B cell (primary cell): ENCODE measurements around the gene PJA1. TPM values are rescaled to one million over a fixed set of nuclear protein-coding genes. Genes with fewer than 3 reads are reported as not detected.

Experiments
- ATAC-seq: fragments of 200-7000 bp; cut with Tn5 transposase; one replicate; pipeline ENCODE4 v1.10.0; 2021; ENCODE audit warnings: low read depth, mild to moderate bottlenecking, moderate number of reproducible peaks, moderate library complexity
- CTCF ChIA-PET: fragments of 350-600 bp; sonication (Branson Sonifier 250); formaldehyde crosslinking; loops from one replicate; lab custom pipeline; 2021; ENCODE audit warnings: antibody characterized with exemption, inconsistent platforms; lab: Charles Lee
- POLR2A ChIA-PET: fragments of 350-600 bp; sonication (Branson Sonifier 250); formaldehyde crosslinking; loops from one replicate; lab custom pipeline; 2021; ENCODE audit warnings: antibody characterized with exemption; lab: Charles Lee
- DNase-seq: peaks from one replicate; pipeline ENCODE4 v3.0.0; 2013
- H2AFZ ChIP-seq: 2 replicates; pipeline ENCODE4 v1.6.1; 2012; ENCODE audit warnings: mild to moderate bottlenecking, low read depth, low read length; ENCODE audit not compliant: insufficient read depth, poor library complexity, severe bottlenecking
- H3K27ac ChIP-seq, 2 donors: 1 replicate in 1 of 2; 2 replicates in 1 of 2; pipeline ENCODE4 v1.5.1; 2012 to 2013; ENCODE audit warnings: low read length in 2 of 2, mild to moderate bottlenecking in 2 of 2, moderate library complexity in 1 of 2
- H3K27me3 ChIP-seq, 4 experiments: fragments of 200-600 bp in 1 of 4; sonication (generic) in 1 of 4; replicated peaks in 1 of 4; 1 replicate in 2 of 4; 2 replicates in 2 of 4; pipeline versions ENCODE4 v1.6.1 to v1.7.0; 2013 to 2016; ENCODE audit warnings: low read length in 3 of 4, mild to moderate bottlenecking in 2 of 4, mixed read lengths in 1 of 4, moderate library complexity in 1 of 4; ENCODE audit not compliant: insufficient read depth in 4 of 4, control insufficient read depth in 3 of 4; ENCODE audit errors: control extremely low read depth in 1 of 4
- H3K36me3 ChIP-seq, 2 experiments: replicated peaks in 1 of 2; 1 replicate in 1 of 2; 2 replicates in 1 of 2; pipeline versions ENCODE4 v1.6.1 to v1.7.1; 2013; ENCODE audit warnings: low read length in 1 of 2; ENCODE audit not compliant: insufficient read depth in 2 of 2, control insufficient read depth in 1 of 2; ENCODE audit errors: control extremely low read depth in 1 of 2, extremely low read depth in 1 of 2
- H3K4me1 ChIP-seq, 2 donors: fragments of 200-600 bp in 1 of 2; sonication (generic) in 1 of 2; 1 replicate in 1 of 2; 2 replicates in 1 of 2; pipeline versions ENCODE4 v1.5.1 to v1.6.1; 2013 to 2017; ENCODE audit warnings: low read length in 2 of 2; ENCODE audit not compliant: control insufficient read depth in 2 of 2, insufficient read depth in 2 of 2
- H3K4me2 ChIP-seq: replicated peaks from 2 replicates; pipeline ENCODE3; 2012; ENCODE audit warnings: mild to moderate bottlenecking, low read depth, low read length; ENCODE audit not compliant: poor library complexity, severe bottlenecking
- H3K4me3 ChIP-seq, 5 experiments: fragments of 200-600 bp in 1 of 5; sonication (generic) in 1 of 5; 1 replicate in 3 of 5; 2 replicates in 2 of 5; pipeline versions ENCODE4 v1.5.1 to v1.7.0; 2011 to 2016; ENCODE audit warnings: low read length in 4 of 5, mild to moderate bottlenecking in 4 of 5, low read depth in 2 of 5, control low read depth in 1 of 5, moderate library complexity in 1 of 5; ENCODE audit not compliant: insufficient read depth in 1 of 5; ENCODE audit errors: control extremely low read depth in 1 of 5, extremely low read depth in 1 of 5
- H3K79me2 ChIP-seq: fragments of 200-600 bp; sonication (generic); one replicate; pipeline ENCODE4 v1.6.0; 2016; ENCODE audit warnings: low read length; ENCODE audit not compliant: control insufficient read depth, insufficient read depth
- H3K9ac ChIP-seq: fragments of 200-600 bp; sonication (generic); 2 replicates; pipeline ENCODE4 v1.6.1; 2017; ENCODE audit warnings: mild to moderate bottlenecking, low read length, moderate library complexity
- H3K9me3 ChIP-seq, 3 donors: one replicate each; pipeline versions ENCODE4 v1.6.1 to v1.7.1; 2013; ENCODE audit warnings: low read length in 2 of 3; ENCODE audit not compliant: control insufficient read depth in 2 of 3, insufficient read depth in 1 of 3; ENCODE audit errors: control extremely low read depth in 1 of 3
- H4K20me1 ChIP-seq: 2 replicates; pipeline ENCODE4 v1.6.0; 2012; ENCODE audit warnings: mild to moderate bottlenecking, low read length; ENCODE audit not compliant: insufficient read depth, control insufficient read depth, poor library complexity, severe bottlenecking
- H3K27ac Mint-ChIP-seq: one replicate; pipeline ENCODE4 v1.8.0; 2021; ENCODE audit warnings: mixed read lengths
- H3K27me3 Mint-ChIP-seq: one replicate; pipeline ENCODE4 v1.8.0; 2021; ENCODE audit warnings: mixed read lengths
- H3K4me1 Mint-ChIP-seq: one replicate; pipeline ENCODE4 v1.8.0; 2021; ENCODE audit warnings: mixed read lengths
- H3K4me3 Mint-ChIP-seq: one replicate; pipeline ENCODE4 v1.8.0; 2021; ENCODE audit warnings: mixed read lengths
- H3K9me3 Mint-ChIP-seq: one replicate; pipeline ENCODE4 v1.8.0; 2022; ENCODE audit warnings: mixed read lengths; ENCODE audit not compliant: insufficient read depth
- EZH2 ChIP-seq: IDR thresholded peaks from 2 replicates; pipeline ENCODE4 v1.6.1; 2012; ENCODE audit warnings: borderline replicate concordance, low read depth, mild to moderate bottlenecking, moderate library complexity, low read length; ENCODE audit not compliant: insufficient read depth, poor library complexity, severe bottlenecking
- WGBS: methylation state at CpG from one replicate; pipeline ENCODE4 v1.1.5; 2013; ENCODE audit warnings: missing lambda C conversion rate; ENCODE audit not compliant: insufficient coverage; 5-methylcytosine and 5-hydroxymethylcytosine counted together
- intact Hi-C: fragments of 100-400 bp; cut with micrococcal nuclease; formaldehyde crosslinking; loops from one replicate; pipeline ENCODE4 v1.10.0; 2022
- polyA plus RNA-seq: library from polyadenylated mRNA; depleted of rRNA; stranded (reverse); fragments of >200 nt; gene quantifications from 2 replicates; pipeline ENCODE4 v1.2.3, GENCODE V29; 2012
- total RNA-seq, 2 donors: library from RNA; stranded (reverse); fragments of 120-200 nt in 1 of 2; gene quantifications; 1 replicate in 1 of 2; 2 replicates in 1 of 2; pipeline versions ENCODE4 v1.2.3 to v1.2.4, GENCODE V29; 2013 to 2022
- TF ChIP-seq, protein P1 (sequence below): fragments of 200-600 bp; IDR thresholded peaks from one replicate; pipeline ENCODE4 v1.8.0; 2022; ENCODE audit warnings: antibody characterized with exemption, mild to moderate bottlenecking

PJA1 gene
- total and polyA plus RNA-seq, 2 donors (not counting 1 experiment from before 2014, with no cell fraction given), result 17.7 to 21.3 TPM

DNA sequence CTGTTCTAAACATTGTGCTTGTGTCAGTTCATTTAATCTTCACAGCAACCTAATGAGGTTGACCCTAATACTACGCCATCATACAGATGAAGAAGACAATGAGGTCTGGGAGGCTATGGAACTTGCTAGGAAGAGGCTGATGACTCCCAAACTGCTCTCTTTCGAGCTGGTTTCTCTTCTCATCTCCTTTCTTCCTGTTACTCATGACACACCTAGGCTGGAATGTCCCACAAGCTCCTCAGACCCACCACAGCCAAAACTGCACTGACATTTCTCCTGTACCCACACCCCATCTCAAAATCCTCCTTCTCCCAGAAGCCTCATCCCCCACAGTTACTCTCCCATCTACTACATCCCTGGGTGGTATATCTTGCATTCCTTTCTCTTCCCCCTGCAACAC is 27.4 kb upstream of the PJA1 start:
- POLR2A ChIA-PET, result no interaction called here
- TF ChIP-seq EZH2, result no peak
- TF ChIP-seq, protein P1, sequence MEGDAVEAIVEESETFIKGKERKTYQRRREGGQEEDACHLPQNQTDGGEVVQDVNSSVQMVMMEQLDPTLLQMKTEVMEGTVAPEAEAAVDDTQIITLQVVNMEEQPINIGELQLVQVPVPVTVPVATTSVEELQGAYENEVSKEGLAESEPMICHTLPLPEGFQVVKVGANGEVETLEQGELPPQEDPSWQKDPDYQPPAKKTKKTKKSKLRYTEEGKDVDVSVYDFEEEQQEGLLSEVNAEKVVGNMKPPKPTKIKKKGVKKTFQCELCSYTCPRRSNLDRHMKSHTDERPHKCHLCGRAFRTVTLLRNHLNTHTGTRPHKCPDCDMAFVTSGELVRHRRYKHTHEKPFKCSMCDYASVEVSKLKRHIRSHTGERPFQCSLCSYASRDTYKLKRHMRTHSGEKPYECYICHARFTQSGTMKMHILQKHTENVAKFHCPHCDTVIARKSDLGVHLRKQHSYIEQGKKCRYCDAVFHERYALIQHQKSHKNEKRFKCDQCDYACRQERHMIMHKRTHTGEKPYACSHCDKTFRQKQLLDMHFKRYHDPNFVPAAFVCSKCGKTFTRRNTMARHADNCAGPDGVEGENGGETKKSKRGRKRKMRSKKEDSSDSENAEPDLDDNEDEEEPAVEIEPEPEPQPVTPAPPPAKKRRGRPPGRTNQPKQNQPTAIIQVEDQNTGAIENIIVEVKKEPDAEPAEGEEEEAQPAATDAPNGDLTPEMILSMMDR, result no peak
- H3K27me3 Mint-ChIP-seq, result no peaks in the 10 kb centered on the region
- no peak overlapping the region for H3K27ac Mint-ChIP-seq
- H3K4me3 Mint-ChIP-seq, result no peak overlapping the region
- Histone ChIP-seq H3K79me2 (no peaks in the 10 kb centered on the region), H3K9ac (no peak overlapping the region), H3K4me2 (no peak overlapping the region), H4K20me1 (no peaks in the 10 kb centered on the region), H3K4me3 (no peak overlapping the region), H3K9me3 (no peaks in the 10 kb centered on the region), H2AFZ (no peak overlapping the region), H3K27ac (no peak overlapping the region), H3K4me1 (no peaks in the 10 kb centered on the region), H3K27me3 (no peaks in the 10 kb centered on the region), H3K36me3 (no peaks in the 10 kb centered on the region)
- 86% methylated on average over 1 of the region's 2 CpGs for WGBS
- DNase-seq (no peak), ATAC-seq (no peak)
- H3K4me1 Mint-ChIP-seq, result no peaks in the 10 kb centered on the region
- intact Hi-C loops, result no loop called here
- H3K9me3 Mint-ChIP-seq, result no peaks in the 10 kb centered on the region
- CTCF ChIA-PET, result no interaction called here

DNA sequence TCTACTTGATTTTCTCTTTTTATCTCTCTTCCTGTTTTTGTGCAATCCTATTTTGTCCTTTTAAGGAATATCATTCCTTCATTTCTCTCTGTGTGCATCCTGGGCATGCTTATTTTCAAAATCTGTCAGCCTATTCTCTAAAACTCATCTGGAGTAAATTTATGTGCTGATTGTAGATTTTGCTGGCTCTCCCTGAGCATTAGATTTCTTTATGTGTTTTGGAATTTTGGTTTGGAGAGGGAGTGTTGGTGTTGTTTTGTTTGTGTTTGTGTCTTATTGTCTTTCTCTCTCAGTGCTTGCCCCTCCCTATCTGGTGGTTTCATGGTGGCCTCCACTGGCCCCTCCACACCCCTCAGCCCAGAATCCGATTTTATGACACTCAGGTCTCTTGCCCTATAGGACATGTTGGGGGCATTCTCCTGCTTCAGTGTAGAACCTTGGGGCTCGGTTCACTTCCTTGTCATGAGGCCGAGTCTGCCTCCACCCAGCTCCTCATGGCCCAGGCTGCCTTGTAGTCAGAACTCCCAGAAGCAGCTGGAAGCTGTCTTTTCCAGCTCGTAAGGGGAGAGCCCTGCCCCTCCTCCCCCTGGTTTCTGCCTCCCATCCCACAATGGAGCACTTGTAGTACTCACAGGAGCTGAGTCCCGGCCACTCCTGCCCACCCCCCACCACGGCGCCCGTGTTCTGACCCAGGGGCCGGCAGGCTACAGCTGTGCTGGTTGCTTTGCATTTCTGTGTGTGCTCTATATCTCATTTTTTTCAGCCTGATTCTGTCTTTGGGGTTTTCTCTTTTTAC is 24.5 kb upstream of the PJA1 start:
- no peaks in the 10 kb centered on the region for H4K20me1 ChIP-seq
- 85% methylated on average over 3 of the region's 9 CpGs for WGBS
- H3K4me2 ChIP-seq, result no peak overlapping the region
- no peak overlapping the region for H3K4me3 ChIP-seq
- no peaks in the 10 kb centered on the region for H3K36me3 ChIP-seq
- no peaks in the 10 kb centered on the region for H3K9me3 ChIP-seq
- no peaks in the 10 kb centered on the region for H3K4me1 ChIP-seq
- Mint-ChIP-seq H3K27ac (no peak overlapping the region), H3K9me3 (no peaks in the 10 kb centered on the region), H3K27me3 (no peaks in the 10 kb centered on the region), H3K4me1 (no peaks in the 10 kb centered on the region), H3K4me3 (no peak overlapping the region)
- POLR2A ChIA-PET, result no interaction called here
- H2AFZ ChIP-seq, result no peak overlapping the region
- H3K79me2 ChIP-seq, result no peaks in the 10 kb centered on the region
- CTCF ChIA-PET, result no interaction called here
- no peak for DNase-seq
- ATAC-seq, result no peak
- H3K27me3 ChIP-seq, result no peaks in the 10 kb centered on the region
- H3K27ac ChIP-seq, result no peak overlapping the region
- intact Hi-C loops, result no loop called here
- TF ChIP-seq EZH2, result no peak
- TF ChIP-seq, protein P1, result no peak
- H3K9ac ChIP-seq, result no peak overlapping the region
